ENCODE data around the gene PCDHA10. TPM values are rescaled to one million over a fixed set of nuclear protein-coding genes. Genes with fewer than 3 reads are reported as not detected.

PCDHA10 gene
- total RNA-seq, 1 experiment from 2014 or later: 10.8 TPM

GRCh38 chr5:140806834-140807775 is 48.6 kb upstream of the PCDHA10 start, which contains the start of gene PCDHA4:
PCDHA4 (plus strand) TSS chr5:140807068.
- Mint-ChIP-seq H3K4me1 (peaks cover 7% of the 10 kb centered on the region), H3K4me3 (peak within 1 kb of the TSS; percentile 92), H3K27me3 (ENCODE audit: low read depth) (no peaks in the 10 kb centered on the region), H3K27ac (peak within 1 kb of the TSS; percentile 36; the same call in 1 of the 2 replicates), H3K9me3 (peaks cover 2% of the 10 kb centered on the region), H3K36me3 (peaks cover 10% of the 10 kb centered on the region; the same call in 1 of the 2 replicates)
- TF ChIP-seq RELA (CRISPR knock-in tag; IDR thresholded peaks at IDR 0.05; ENCODE audit: borderline replicate concordance): no peak
- TF ChIP-seq NFE2L1 (CRISPR knock-in tag; IDR thresholded peaks at IDR 0.05): no peak
- peak; percentile 80 for TF ChIP-seq CTCF (IDR thresholded peaks at IDR 0.05)
- TF ChIP-seq, protein P1, sequence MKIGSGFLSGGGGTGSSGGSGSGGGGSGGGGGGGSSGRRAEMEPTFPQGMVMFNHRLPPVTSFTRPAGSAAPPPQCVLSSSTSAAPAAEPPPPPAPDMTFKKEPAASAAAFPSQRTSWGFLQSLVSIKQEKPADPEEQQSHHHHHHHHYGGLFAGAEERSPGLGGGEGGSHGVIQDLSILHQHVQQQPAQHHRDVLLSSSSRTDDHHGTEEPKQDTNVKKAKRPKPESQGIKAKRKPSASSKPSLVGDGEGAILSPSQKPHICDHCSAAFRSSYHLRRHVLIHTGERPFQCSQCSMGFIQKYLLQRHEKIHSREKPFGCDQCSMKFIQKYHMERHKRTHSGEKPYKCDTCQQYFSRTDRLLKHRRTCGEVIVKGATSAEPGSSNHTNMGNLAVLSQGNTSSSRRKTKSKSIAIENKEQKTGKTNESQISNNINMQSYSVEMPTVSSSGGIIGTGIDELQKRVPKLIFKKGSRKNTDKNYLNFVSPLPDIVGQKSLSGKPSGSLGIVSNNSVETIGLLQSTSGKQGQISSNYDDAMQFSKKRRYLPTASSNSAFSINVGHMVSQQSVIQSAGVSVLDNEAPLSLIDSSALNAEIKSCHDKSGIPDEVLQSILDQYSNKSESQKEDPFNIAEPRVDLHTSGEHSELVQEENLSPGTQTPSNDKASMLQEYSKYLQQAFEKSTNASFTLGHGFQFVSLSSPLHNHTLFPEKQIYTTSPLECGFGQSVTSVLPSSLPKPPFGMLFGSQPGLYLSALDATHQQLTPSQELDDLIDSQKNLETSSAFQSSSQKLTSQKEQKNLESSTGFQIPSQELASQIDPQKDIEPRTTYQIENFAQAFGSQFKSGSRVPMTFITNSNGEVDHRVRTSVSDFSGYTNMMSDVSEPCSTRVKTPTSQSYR (CRISPR knock-in tag; IDR thresholded peaks at IDR 0.05): no peak
- no peak for TF ChIP-seq CDX4 (CRISPR knock-in tag; IDR thresholded peaks at IDR 0.05; ENCODE audit: borderline replicate concordance)
- no peak for TF ChIP-seq NFATC4 (CRISPR knock-in tag; IDR thresholded peaks at IDR 0.05)
- TF ChIP-seq NR1H2 (CRISPR knock-in tag; IDR thresholded peaks at IDR 0.05): no peak
- no peak for TF ChIP-seq ZBTB43 (CRISPR knock-in tag; IDR thresholded peaks at IDR 0.05)
- TF ChIP-seq E2F4 (CRISPR knock-in tag; IDR thresholded peaks at IDR 0.05; ENCODE audit: borderline replicate concordance, low read depth): no peak
- no peak for TF ChIP-seq RORB (CRISPR knock-in tag; IDR thresholded peaks at IDR 0.05)
- no peak for TF ChIP-seq IRF1 (CRISPR knock-in tag; IDR thresholded peaks at IDR 0.05)
- TF ChIP-seq TEAD1 (CRISPR knock-in tag; IDR thresholded peaks at IDR 0.05): 0 out of 2 replicates have a peak, but pooled peaks have one; percentile 41
- TF ChIP-seq TP53 (CRISPR knock-in tag; IDR thresholded peaks at IDR 0.05): no peak
- peak; percentile 53; the same call in 1 of the 2 replicates for TF ChIP-seq MAX (CRISPR knock-in tag; IDR thresholded peaks at IDR 0.05)
- no peak for TF ChIP-seq EMX1 (CRISPR knock-in tag; IDR thresholded peaks at IDR 0.05)
- TF ChIP-seq ZNF396 (CRISPR knock-in tag; IDR thresholded peaks at IDR 0.05; ENCODE audit: borderline replicate concordance): no peak
- TF ChIP-seq FOXK1 (CRISPR knock-in tag; IDR thresholded peaks at IDR 0.05): no peak
- TF ChIP-seq, protein P2, sequence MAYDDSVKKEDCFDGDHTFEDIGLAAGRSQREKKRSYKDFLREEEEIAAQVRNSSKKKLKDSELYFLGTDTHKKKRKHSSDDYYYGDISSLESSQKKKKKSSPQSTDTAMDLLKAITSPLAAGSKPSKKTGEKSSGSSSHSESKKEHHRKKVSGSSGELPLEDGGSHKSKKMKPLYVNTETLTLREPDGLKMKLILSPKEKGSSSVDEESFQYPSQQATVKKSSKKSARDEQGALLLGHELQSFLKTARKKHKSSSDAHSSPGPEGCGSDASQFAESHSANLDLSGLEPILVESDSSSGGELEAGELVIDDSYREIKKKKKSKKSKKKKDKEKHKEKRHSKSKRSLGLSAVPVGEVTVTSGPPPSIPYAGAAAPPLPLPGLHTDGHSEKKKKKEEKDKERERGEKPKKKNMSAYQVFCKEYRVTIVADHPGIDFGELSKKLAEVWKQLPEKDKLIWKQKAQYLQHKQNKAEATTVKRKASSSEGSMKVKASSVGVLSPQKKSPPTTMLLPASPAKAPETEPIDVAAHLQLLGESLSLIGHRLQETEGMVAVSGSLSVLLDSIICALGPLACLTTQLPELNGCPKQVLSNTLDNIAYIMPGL (CRISPR knock-in tag; IDR thresholded peaks at IDR 0.05): peak; percentile 86
- no peak for TF ChIP-seq ZNF416 (CRISPR knock-in tag; IDR thresholded peaks at IDR 0.05)
- TF ChIP-seq, protein P3, sequence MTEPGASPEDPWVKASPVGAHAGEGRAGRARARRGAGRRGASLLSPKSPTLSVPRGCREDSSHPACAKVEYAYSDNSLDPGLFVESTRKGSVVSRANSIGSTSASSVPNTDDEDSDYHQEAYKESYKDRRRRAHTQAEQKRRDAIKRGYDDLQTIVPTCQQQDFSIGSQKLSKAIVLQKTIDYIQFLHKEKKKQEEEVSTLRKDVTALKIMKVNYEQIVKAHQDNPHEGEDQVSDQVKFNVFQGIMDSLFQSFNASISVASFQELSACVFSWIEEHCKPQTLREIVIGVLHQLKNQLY (CRISPR knock-in tag; IDR thresholded peaks at IDR 0.05): no peak
- TF ChIP-seq PRRX2 (CRISPR knock-in tag; IDR thresholded peaks at IDR 0.05): no peak
- TF ChIP-seq KAT7 (CRISPR knock-in tag; IDR thresholded peaks at IDR 0.05; ENCODE audit: borderline replicate concordance): no peak
- no peak for TF ChIP-seq SOX15 (CRISPR knock-in tag; IDR thresholded peaks at IDR 0.05)
- no peak for TF ChIP-seq ZMAT4 (CRISPR knock-in tag; IDR thresholded peaks at IDR 0.05)
- no peak for TF ChIP-seq ZNF138 (CRISPR knock-in tag; conservative IDR thresholded peaks at IDR 0.05)
- DNase-seq (ENCODE audit: low spot score) (peak; percentile 90), ATAC-seq (peak; percentile 89)
- ChIA-PET POLR2A (interaction anchor here (0.6 kb wide), 1 partner anchor 21 kb away, joined by 4 read pairs; no protein-coding TSS in a partner anchor), CTCF (interaction anchor here (0.6 to 5.4 kb wide), 31 partner anchors 11 to 448 kb away, joined by 3 to 61 read pairs (median 4); partner anchors contain the start of genes IK, PCDHA1, PCDHA10 and PCDHA11)

Data from WTC11 (cell line).